ENCODE results near the gene SERTAD4. TPM values are rescaled to one million over a fixed set of nuclear protein-coding genes. Genes with fewer than 3 reads are reported as not detected.

Gene SERTAD4
- total RNA-seq, 4 donors from 2014 or later: 1.8 to 2.6 (median 2.1) TPM

DNA sequence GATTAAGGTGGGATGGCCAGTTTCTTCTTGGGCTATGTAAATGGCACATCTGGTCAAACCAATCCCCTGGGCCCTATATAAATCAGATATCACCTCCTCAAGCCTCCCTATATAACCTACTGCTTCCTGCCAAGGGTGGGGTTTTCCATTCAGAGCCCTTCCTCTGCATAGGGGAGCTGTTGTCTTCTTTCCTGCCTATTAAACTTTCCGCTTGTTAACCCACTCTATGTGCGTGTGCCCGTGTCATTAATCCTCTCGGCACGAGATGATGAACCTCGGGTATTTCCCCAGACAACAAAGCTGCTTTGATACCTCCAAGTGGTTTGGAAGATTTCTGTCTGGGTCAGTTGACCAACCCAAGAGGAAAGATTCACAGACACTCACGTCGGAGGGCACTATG lies 19.3 kb upstream of the SERTAD4 start:
- H3K9me3 ChIP-seq: no peaks in the 10 kb centered on the region

GRCh38 chr1:210214573-210215409 lies 17.8 kb upstream of the SERTAD4 start:
- Histone ChIP-seq H3K36me3 (no peaks in the 10 kb centered on the region), H3K9me3 (no peaks in the 10 kb centered on the region), H3K27me3 (no peaks in the 10 kb centered on the region), H3K4me3 (no peak overlapping the region), H3K4me1 (no peaks in the 10 kb centered on the region), H3K27ac (replicated peaks in 1 of 4) (no peak overlapping the region)
- WGBS: 87% methylated on average over 4 of the region's 4 CpGs
- no peak for DNase-seq (ENCODE audit: extremely low spot score)
- intact Hi-C loops (cut with DNase I): no loop called here
- no peak for TF ChIP-seq POLR2AphosphoS5 (IDR thresholded peaks at IDR 0.05)
- TF ChIP-seq POLR2A (IDR thresholded peaks at IDR 0.05; ENCODE audit: low read depth): no peak
- TF ChIP-seq, protein P1, sequence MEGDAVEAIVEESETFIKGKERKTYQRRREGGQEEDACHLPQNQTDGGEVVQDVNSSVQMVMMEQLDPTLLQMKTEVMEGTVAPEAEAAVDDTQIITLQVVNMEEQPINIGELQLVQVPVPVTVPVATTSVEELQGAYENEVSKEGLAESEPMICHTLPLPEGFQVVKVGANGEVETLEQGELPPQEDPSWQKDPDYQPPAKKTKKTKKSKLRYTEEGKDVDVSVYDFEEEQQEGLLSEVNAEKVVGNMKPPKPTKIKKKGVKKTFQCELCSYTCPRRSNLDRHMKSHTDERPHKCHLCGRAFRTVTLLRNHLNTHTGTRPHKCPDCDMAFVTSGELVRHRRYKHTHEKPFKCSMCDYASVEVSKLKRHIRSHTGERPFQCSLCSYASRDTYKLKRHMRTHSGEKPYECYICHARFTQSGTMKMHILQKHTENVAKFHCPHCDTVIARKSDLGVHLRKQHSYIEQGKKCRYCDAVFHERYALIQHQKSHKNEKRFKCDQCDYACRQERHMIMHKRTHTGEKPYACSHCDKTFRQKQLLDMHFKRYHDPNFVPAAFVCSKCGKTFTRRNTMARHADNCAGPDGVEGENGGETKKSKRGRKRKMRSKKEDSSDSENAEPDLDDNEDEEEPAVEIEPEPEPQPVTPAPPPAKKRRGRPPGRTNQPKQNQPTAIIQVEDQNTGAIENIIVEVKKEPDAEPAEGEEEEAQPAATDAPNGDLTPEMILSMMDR (IDR thresholded peaks at IDR 0.05): no peak
- TF ChIP-seq EP300 (IDR thresholded peaks at IDR 0.05): no peak

More for the DNA sequence above, 19.3 kb upstream of the SERTAD4 start:
- TF ChIP-seq, protein P1 (IDR thresholded peaks at IDR 0.05): no peak
- TF ChIP-seq POLR2AphosphoS5 (IDR thresholded peaks at IDR 0.05) (no peak), POLR2A (IDR thresholded peaks at IDR 0.05; ENCODE audit: low read depth) (no peak), EP300 (IDR thresholded peaks at IDR 0.05) (no peak)
- 88% methylated on average over 8 of the region's 8 CpGs for WGBS
- no peak overlapping the region for H3K27ac ChIP-seq (replicated peaks in 1 of 4)
- no peaks in the 10 kb centered on the region for H3K27me3 ChIP-seq
- no peak overlapping the region for H3K4me3 ChIP-seq
- DNase-seq (ENCODE audit: extremely low spot score): peak; percentile 34
- intact Hi-C loops (cut with DNase I): no loop called here
- H3K4me1 ChIP-seq: no peaks in the 10 kb centered on the region
- no peaks in the 10 kb centered on the region for H3K36me3 ChIP-seq

GRCh38 chr1:210217482-210217881 lies 15.1 kb upstream of the SERTAD4 start:
- WGBS: 94% methylated on average over 5 of the region's 5 CpGs

DNA sequence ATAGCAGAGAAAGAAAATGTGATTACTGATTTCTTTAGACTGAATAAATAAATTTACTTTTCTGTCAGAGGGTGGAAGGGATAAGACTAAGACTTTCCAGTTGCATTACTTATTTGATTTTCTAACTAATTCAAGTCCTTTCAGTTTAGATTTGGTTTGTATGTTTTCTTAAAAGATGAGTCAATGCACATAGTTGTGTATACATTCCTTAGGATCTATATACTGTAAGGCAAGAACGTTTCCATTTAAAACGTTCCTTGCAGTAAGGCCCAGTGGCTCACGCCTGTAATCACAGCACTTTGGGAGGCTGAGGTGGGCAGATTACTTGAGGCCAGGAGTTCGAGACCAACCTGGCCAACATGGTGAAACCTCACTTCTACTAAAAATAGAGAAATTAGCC lies 14.5 kb upstream of the SERTAD4 start:
- Histone ChIP-seq H3K4me1 (peaks cover 0 to 9% (median 3%) of the 10 kb centered on the region in 4 donors), H3K4me3 (no peak overlapping the region), H3K27ac (replicated peaks in 1 of 4) (no peak overlapping the region), H3K36me3 (no peaks in the 10 kb centered on the region), H3K27me3 (no peaks in the 10 kb centered on the region), H3K9me3 (no peaks in the 10 kb centered on the region)
- intact Hi-C loops (cut with DNase I): no loop called here
- WGBS: 75% methylated on average over 4 of the region's 4 CpGs
- no peak for DNase-seq (ENCODE audit: extremely low spot score)
- TF ChIP-seq EP300 (IDR thresholded peaks at IDR 0.05) (no peak), POLR2A (IDR thresholded peaks at IDR 0.05; ENCODE audit: low read depth) (no peak), POLR2AphosphoS5 (IDR thresholded peaks at IDR 0.05) (no peak)
- TF ChIP-seq, protein P1 (IDR thresholded peaks at IDR 0.05): no peak

More at GRCh38 chr1:210217482-210217881, 15.1 kb upstream of the SERTAD4 start:
- H3K9me3 ChIP-seq: no peaks in the 10 kb centered on the region
- intact Hi-C loops (cut with DNase I): no loop called here
- H3K27me3 ChIP-seq: no peaks in the 10 kb centered on the region
- H3K4me3 ChIP-seq: no peak overlapping the region
- H3K36me3 ChIP-seq: no peaks in the 10 kb centered on the region
- TF ChIP-seq, protein P1 (IDR thresholded peaks at IDR 0.05): no peak
- no peak for DNase-seq (ENCODE audit: extremely low spot score)
- H3K27ac ChIP-seq (replicated peaks in 1 of 4): no peak overlapping the region
- H3K4me1 ChIP-seq: peaks cover 0 to 4% (median 1%) of the 10 kb centered on the region in 4 donors

Data from esophagus muscularis mucosa (tissue), 4 donors.